Activated CD4-positive, alpha-beta T cell treated with anti-CD3 and anti-CD28 coated beads, Interleukin-2, amount 50 U/mL, for 16 hours (primary cell): ENCODE measurements around the gene NMD3.

Experiments
- DNase-seq: peaks from one replicate; pipeline ENCODE4 v3.0.0-alpha.2; 2020

NMD3 gene

DNA sequence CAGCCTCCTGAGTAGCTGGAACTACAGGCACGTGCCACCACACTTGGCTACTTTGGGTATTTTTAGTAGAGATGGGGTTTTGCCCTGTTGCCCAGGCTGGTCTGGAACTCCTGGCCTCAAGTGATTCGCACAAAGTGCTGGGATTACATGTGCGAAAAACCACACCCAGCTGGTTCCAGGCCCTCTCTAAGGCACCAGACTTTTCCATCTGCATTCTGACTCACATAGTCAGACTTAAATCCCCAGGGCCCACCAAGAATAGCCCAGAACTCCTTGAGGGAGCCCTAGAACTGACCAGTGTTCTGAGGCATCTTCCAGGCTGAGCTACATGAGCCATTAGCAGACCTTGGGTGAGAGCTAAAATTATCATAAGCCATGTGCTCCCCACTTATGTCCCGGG, 68.1 kb downstream of the NMD3 start:
- DNase-seq: no peak

- no peak for DNase-seq
Observed at GRCh38 chr3:161291191-161291901, 70.2 kb downstream of the NMD3 start.

DNA sequence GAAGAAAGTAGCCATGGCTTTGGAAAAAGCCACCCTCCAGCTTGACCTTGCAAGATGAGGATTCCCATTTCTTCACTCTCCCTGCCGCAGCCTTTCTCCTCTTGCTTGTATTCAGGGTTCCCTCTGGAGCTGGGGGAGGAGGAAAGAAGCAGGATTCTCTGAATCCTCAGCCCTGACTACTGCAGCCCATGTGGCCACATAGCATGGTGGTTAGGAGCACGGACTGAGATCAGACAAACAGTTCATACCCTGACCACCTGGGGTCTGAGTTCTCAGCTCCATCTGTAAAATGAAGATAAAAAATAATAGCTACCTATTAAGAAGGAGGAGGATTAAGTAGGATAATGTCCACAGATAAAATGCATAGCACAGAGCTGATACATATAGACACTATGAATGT, 72.3 kb downstream of the NMD3 start:
- DNase-seq: no peak

GRCh38 chr3:161295325-161295724, 74.2 kb downstream of the NMD3 start:
- DNase-seq: no peak

GRCh38 chr3:161296814-161297213, 75.7 kb downstream of the NMD3 start:
- DNase-seq: no peak
